K562 (cell line): ENCODE measurements around the gene NAA40. TPM values are rescaled to one million over a fixed set of nuclear protein-coding genes. Genes with fewer than 3 reads are reported as not detected.

ENCODE experiments used
- ATF1 ChIP-seq, 2 experiments: fragments of 450-650 bp in 1 of 2; IDR thresholded peaks; 2 replicates each; pipeline ENCODE4 v1.6.1; 2016; ENCODE audit warnings: missing compliant biosample characterization in 1 of 2, missing genetic modification characterization in 1 of 2
- BHLHE40 ChIP-seq: IDR thresholded peaks from 2 replicates; pipeline ENCODE4 v1.6.1; 2011; ENCODE audit warnings: low read length, improper control_type of control experiment
- BRD4 ChIP-seq: fragments of 200-600 bp; sonication (generic); IDR thresholded peaks from 2 replicates; pipeline ENCODE4 v1.6.1; 2017; ENCODE audit warnings: inconsistent platforms
- CBX8 ChIP-seq: fragments of 200-600 bp; sonication (generic); IDR thresholded peaks from 2 replicates; pipeline ENCODE4 v1.6.1; 2012; ENCODE audit warnings: borderline replicate concordance, mixed run types, low read depth, mild to moderate bottlenecking, moderate library complexity, mixed read lengths, low read length, control low read depth, inconsistent platforms; ENCODE audit not compliant: poor library complexity, severe bottlenecking; ENCODE audit errors: extremely low read depth
- E2F3 ChIP-seq: fragments of 250-450 bp; sonication (Bioruptor Pico); IDR thresholded peaks from 2 replicates; pipeline ENCODE4 v1.4.0; 2020; ENCODE audit warnings: mild to moderate bottlenecking
- ERF ChIP-seq: fragments of 450-650 bp; formaldehyde crosslinking; IDR thresholded peaks from 2 replicates; pipeline ENCODE4 v1.4.0; 2020; ENCODE audit warnings: mild to moderate bottlenecking, mixed read lengths
- FOXM1 ChIP-seq, 2 experiments: fragments of 450-650 bp in 1 of 2; sonication (generic) in 1 of 2; formaldehyde crosslinking in 1 of 2; IDR thresholded peaks; 2 replicates each; pipeline versions ENCODE4 v1.6.1 to v1.9.0; 2017 to 2022; ENCODE audit warnings: low read depth in 2 of 2, mild to moderate bottlenecking in 2 of 2, missing genetic modification reagents in 1 of 2, moderate library complexity in 1 of 2
- MYBL2 ChIP-seq, 2 experiments: fragments of 450-650 bp in 1 of 2; sonication (generic) in 1 of 2; formaldehyde crosslinking in 1 of 2; IDR thresholded peaks; 2 replicates each; pipeline versions ENCODE4 v1.6.1 to v1.8.1; 2017 to 2022; ENCODE audit warnings: borderline replicate concordance in 1 of 2, inconsistent platforms in 1 of 2, low read depth in 1 of 2, mild to moderate bottlenecking in 1 of 2, missing genetic modification reagents in 1 of 2, moderate library complexity in 1 of 2
- OTX1 ChIP-seq: fragments of 450-650 bp; formaldehyde crosslinking; IDR thresholded peaks from 2 replicates; pipeline ENCODE4 v1.4.0; 2022; ENCODE audit warnings: mild to moderate bottlenecking
- RHOXF2B ChIP-seq: fragments of 250-450 bp; sonication (Bioruptor Pico); conservative IDR thresholded peaks from 2 replicates; pipeline ENCODE4 v1.5.1; 2021
- ZFPM2 ChIP-seq: fragments of 250-450 bp; sonication (Bioruptor Pico); IDR thresholded peaks from 2 replicates; pipeline ENCODE4 v1.5.1; 2022; ENCODE audit warnings: mild to moderate bottlenecking
- polyA plus RNA-seq, 8 experiments: library from polyadenylated mRNA; depleted of rRNA in 4 of 8; stranded (reverse) in 5 of 8; unstranded in 3 of 8; fragments of >200 nt; fragmentation: Nextera tagmentation in 2 of 8; fragmentation: Illumina TruSeq in 1 of 8; extraction: Ambion mirVana in 2 of 8; extraction: Trizol in 1 of 8; gene quantifications; 2 replicates each; pipeline versions ENCODE4 v1.2.1 to v1.2.3, GENCODE V29; 2011 to 2014; ENCODE audit warnings: inconsistent platforms in 1 of 8, missing spikeins in 1 of 8
- total RNA-seq, 7 experiments: library from RNA; depleted of rRNA in 6 of 7; stranded (reverse); fragments of >200 nt in 6 of 7; fragmentation: Illumina TruSeq in 2 of 7; extraction: Trizol in 2 of 7; gene quantifications; 2 replicates each; pipeline versions ENCODE4 v1.2.1 to v1.2.3, GENCODE V29; 2011 to 2021; ENCODE audit warnings: low replicate concordance in 1 of 7
- TF ChIP-seq, protein P1 (sequence below): sonication (generic); formaldehyde crosslinking; IDR thresholded peaks from 2 replicates; pipeline ENCODE4 v1.8.0; 2023; ENCODE audit warnings: mild to moderate bottlenecking, missing genetic modification reagents
- TF ChIP-seq, protein P2 (sequence below): sonication (generic); formaldehyde crosslinking; IDR thresholded peaks from 2 replicates; pipeline ENCODE4 v1.8.0; 2022; ENCODE audit warnings: missing genetic modification reagents, mild to moderate bottlenecking, borderline replicate concordance
- TF ChIP-seq, protein P3 (sequence below): fragments of 250-450 bp; sonication (Bioruptor Pico); IDR thresholded peaks from 2 replicates; pipeline ENCODE4 v1.5.0; 2020; ENCODE audit warnings: mild to moderate bottlenecking
- TF ChIP-seq, protein P4 (sequence below): fragments of 450-650 bp; formaldehyde crosslinking; IDR thresholded peaks from 2 replicates; pipeline ENCODE4 v1.4.0; 2020; ENCODE audit warnings: mild to moderate bottlenecking, moderate library complexity

NAA40 gene
- total and polyA plus RNA-seq, 9 of the 15 experiments (the other 6 are each of a cell fraction or from before 2014, with no cell fraction given) = 6.2 to 39.0 (median 23.1) TPM

DNA sequence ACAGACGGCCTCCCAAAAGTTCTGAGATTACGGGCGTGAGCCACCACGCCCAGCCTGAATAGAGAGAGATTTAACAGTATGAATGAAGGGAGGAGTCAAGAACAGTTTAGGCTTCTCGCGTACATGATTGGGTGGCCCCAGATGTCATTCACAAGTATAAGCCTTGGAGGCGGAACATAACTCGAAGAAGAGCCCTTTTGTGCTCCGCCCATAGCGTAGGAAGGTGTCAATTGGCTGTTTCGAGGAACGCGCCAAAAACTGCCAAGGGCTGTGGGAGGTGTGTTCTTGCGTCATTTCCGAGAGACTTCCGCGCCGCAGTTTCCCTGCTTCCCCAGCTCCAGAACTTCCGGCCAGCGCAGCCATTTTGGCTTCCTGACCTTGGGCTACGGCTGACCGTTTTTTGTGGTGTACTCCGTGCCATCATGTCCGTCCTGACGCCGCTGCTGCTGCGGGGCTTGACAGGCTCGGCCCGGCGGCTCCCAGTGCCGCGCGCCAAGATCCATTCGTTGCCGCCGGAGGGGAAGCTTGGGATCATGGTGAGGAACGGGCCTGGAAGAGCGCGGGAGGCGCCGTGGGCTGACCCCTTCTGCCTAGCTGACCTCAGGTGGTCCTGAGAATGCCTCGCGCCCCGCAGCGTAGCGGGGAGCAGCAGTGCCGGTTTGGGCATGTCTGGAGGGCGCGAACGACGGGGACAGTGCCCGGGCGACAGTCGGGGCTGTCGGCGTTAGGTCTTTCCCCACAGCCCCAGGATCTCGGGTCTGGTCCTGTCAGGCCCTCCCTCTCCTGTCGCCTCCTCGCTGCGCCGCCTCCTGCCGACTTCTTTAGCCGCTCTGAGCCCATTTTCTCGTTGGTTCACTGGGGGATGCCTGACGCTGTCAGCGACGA is 35.7 kb downstream of the NAA40 start, which contains the start of gene COX8A (continued):
- TF ChIP-seq, protein P1, sequence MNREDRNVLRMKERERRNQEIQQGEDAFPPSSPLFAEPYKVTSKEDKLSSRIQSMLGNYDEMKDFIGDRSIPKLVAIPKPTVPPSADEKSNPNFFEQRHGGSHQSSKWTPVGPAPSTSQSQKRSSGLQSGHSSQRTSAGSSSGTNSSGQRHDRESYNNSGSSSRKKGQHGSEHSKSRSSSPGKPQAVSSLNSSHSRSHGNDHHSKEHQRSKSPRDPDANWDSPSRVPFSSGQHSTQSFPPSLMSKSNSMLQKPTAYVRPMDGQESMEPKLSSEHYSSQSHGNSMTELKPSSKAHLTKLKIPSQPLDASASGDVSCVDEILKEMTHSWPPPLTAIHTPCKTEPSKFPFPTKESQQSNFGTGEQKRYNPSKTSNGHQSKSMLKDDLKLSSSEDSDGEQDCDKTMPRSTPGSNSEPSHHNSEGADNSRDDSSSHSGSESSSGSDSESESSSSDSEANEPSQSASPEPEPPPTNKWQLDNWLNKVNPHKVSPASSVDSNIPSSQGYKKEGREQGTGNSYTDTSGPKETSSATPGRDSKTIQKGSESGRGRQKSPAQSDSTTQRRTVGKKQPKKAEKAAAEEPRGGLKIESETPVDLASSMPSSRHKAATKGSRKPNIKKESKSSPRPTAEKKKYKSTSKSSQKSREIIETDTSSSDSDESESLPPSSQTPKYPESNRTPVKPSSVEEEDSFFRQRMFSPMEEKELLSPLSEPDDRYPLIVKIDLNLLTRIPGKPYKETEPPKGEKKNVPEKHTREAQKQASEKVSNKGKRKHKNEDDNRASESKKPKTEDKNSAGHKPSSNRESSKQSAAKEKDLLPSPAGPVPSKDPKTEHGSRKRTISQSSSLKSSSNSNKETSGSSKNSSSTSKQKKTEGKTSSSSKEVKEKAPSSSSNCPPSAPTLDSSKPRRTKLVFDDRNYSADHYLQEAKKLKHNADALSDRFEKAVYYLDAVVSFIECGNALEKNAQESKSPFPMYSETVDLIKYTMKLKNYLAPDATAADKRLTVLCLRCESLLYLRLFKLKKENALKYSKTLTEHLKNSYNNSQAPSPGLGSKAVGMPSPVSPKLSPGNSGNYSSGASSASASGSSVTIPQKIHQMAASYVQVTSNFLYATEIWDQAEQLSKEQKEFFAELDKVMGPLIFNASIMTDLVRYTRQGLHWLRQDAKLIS = 0 out of 2 replicates have a peak, but pooled peaks have one; percentile 33
- TF ChIP-seq MYBL2 (IDR thresholded peaks at IDR 0.05; ENCODE audit: low read depth) (peak; percentile 94), MYBL2 (CRISPR knock-in tag; IDR thresholded peaks at IDR 0.05; ENCODE audit: borderline replicate concordance) (no peak), FOXM1 (IDR thresholded peaks at IDR 0.05; ENCODE audit: low read depth) (peak; percentile 100), FOXM1 (CRISPR knock-in tag; IDR thresholded peaks at IDR 0.05; ENCODE audit: low read depth) (peak; percentile 75; the same call in 1 of the 2 replicates), BHLHE40 (no peak; the same call in 1 of the 2 replicates), OTX1 (CRISPR knock-in tag) (peak; percentile 80), BRD4 (peak; percentile 91), E2F3 (CRISPR knock-in tag) (0 out of 2 replicates have a peak, but pooled peaks have one; percentile 69), ERF (CRISPR knock-in tag) (peak; percentile 89; the same call in 1 of the 2 replicates), CBX8 (no peak), RHOXF2B (no peak), ZFPM2 (CRISPR knock-in tag) (0 out of 2 replicates have a peak, but pooled peaks have one; percentile 84), ATF1 (CRISPR knock-in tag; IDR thresholded peaks at IDR 0.05) (no peak), ATF1 (tag; IDR thresholded peaks at IDR 0.05) (peak; percentile 96)
- TF ChIP-seq, protein P2, sequence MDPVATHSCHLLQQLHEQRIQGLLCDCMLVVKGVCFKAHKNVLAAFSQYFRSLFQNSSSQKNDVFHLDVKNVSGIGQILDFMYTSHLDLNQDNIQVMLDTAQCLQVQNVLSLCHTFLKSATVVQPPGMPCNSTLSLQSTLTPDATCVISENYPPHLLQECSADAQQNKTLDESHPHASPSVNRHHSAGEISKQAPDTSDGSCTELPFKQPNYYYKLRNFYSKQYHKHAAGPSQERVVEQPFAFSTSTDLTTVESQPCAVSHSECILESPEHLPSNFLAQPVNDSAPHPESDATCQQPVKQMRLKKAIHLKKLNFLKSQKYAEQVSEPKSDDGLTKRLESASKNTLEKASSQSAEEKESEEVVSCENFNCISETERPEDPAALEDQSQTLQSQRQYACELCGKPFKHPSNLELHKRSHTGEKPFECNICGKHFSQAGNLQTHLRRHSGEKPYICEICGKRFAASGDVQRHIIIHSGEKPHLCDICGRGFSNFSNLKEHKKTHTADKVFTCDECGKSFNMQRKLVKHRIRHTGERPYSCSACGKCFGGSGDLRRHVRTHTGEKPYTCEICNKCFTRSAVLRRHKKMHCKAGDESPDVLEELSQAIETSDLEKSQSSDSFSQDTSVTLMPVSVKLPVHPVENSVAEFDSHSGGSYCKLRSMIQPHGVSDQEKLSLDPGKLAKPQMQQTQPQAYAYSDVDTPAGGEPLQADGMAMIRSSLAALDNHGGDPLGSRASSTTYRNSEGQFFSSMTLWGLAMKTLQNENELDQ = peak; percentile 96; the same call in 1 of the 2 replicates
- TF ChIP-seq, protein P3, sequence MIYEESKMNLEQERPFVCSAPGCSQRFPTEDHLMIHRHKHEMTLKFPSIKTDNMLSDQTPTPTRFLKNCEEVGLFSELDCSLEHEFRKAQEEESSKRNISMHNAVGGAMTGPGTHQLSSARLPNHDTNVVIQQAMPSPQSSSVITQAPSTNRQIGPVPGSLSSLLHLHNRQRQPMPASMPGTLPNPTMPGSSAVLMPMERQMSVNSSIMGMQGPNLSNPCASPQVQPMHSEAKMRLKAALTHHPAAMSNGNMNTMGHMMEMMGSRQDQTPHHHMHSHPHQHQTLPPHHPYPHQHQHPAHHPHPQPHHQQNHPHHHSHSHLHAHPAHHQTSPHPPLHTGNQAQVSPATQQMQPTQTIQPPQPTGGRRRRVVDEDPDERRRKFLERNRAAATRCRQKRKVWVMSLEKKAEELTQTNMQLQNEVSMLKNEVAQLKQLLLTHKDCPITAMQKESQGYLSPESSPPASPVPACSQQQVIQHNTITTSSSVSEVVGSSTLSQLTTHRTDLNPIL = no peak
- TF ChIP-seq, protein P4, sequence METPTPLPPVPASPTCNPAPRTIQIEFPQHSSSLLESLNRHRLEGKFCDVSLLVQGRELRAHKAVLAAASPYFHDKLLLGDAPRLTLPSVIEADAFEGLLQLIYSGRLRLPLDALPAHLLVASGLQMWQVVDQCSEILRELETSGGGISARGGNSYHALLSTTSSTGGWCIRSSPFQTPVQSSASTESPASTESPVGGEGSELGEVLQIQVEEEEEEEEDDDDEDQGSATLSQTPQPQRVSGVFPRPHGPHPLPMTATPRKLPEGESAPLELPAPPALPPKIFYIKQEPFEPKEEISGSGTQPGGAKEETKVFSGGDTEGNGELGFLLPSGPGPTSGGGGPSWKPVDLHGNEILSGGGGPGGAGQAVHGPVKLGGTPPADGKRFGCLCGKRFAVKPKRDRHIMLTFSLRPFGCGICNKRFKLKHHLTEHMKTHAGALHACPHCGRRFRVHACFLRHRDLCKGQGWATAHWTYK = peak; percentile 83
